ENCODE data around the gene NEDD8. TPM values are rescaled to one million over a fixed set of nuclear protein-coding genes. Genes with fewer than 3 reads are reported as not detected.

Gene NEDD8
- total RNA-seq, 2 donors from 2014 or later: 28.7 to 77.6 TPM

DNA sequence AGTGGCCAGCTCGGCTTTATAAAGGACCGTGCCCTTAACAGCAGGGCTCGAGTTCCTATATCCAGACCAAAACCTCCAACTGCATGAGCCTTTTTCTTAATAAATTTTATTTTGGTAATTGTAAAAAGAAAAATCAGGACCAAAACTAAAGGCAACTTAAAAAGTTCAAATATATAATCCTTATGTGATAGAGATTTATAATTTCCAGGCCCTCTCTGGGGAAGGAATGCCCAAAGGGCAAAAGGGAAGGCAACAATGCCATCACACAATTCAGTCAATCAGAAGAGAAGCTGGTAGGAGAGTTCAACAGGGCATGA lies 43.1 kb downstream of the NEDD8 start:
- H3K27ac ChIP-seq: peak overlapping the region in 3 of 4 donors; percentile 15 to 87 (median 79)
- TF ChIP-seq POLR2A (IDR thresholded peaks at IDR 0.05): no peak
- TF ChIP-seq, protein P1, sequence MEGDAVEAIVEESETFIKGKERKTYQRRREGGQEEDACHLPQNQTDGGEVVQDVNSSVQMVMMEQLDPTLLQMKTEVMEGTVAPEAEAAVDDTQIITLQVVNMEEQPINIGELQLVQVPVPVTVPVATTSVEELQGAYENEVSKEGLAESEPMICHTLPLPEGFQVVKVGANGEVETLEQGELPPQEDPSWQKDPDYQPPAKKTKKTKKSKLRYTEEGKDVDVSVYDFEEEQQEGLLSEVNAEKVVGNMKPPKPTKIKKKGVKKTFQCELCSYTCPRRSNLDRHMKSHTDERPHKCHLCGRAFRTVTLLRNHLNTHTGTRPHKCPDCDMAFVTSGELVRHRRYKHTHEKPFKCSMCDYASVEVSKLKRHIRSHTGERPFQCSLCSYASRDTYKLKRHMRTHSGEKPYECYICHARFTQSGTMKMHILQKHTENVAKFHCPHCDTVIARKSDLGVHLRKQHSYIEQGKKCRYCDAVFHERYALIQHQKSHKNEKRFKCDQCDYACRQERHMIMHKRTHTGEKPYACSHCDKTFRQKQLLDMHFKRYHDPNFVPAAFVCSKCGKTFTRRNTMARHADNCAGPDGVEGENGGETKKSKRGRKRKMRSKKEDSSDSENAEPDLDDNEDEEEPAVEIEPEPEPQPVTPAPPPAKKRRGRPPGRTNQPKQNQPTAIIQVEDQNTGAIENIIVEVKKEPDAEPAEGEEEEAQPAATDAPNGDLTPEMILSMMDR (IDR thresholded peaks at IDR 0.05): no peak
- peaks cover 0 to 10% of the 10 kb centered on the region in 2 donors for H3K36me3 ChIP-seq (replicated peaks in 1 of 2; ENCODE audit: insufficient read depth in 1 of 2, low read depth in 2 of 2)
- no peak overlapping the region for H3K4me3 ChIP-seq
- H3K9me3 ChIP-seq: no peaks in the 10 kb centered on the region
- H3K27me3 ChIP-seq: no peaks in the 10 kb centered on the region
- ATAC-seq: no peak
- intact Hi-C loops (cut with DNase I): no loop called here
- no peak for DNase-seq
- H3K4me1 ChIP-seq: peaks cover 41% of the 10 kb centered on the region
- 0% methylated on average over 3 of the region's 3 CpGs for WGBS, 2 donors

DNA sequence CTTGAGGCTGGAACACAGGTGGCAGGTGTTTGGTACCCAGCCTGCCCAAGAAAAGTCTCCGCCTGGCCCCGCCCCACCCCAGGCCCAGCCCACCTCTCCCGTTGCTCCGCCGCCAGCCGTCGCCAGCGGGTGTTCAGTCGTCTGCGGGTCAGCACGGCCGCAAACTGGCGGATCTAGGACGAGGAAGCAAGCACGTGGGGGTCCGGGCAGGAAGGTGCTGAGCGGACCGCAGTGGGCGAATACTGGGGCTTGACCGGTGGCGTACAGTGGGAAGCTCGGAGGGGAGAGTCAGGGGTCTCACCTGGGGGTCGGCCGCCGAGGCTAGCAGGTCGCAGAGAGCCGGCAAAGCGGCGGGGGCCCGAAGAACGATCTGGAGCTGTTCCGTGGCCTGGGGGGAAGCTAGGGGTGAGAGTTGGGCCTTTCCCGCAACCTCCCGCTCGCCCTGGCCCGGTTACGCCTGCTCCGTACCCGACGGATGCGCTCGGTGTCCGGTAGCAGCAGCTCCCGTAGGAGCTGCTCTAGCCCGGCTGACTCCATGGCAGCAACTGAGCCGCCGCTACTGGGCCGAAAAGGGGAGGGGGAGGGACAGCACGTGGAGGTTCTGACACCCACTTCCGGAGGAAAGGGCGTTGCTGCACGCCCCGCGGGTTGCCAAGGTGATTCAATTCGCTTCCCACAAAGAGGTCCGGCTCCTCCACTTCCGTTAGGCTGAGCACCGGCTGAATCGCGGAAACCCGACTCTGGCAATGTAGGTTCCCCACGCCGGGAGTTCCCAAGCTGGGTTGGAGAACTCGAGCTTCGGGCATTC lies 43.7 kb downstream of the NEDD8 start, which contains the start of gene IPO4:
Gene IPO4, minus strand, starts transcription at position 566 of the 808 bp plus-strand sequence. Its CDS starts 29 bp downstream, at position 537.
- Histone ChIP-seq H3K9me3 (no peaks in the 10 kb centered on the region), H3K4me1 (peaks cover 38% of the 10 kb centered on the region), H3K27ac (peak within 1 kb of the TSS; percentile 42 to 87 (median 68)), H3K36me3 (replicated peaks in 1 of 2; ENCODE audit: insufficient read depth in 1 of 2, low read depth in 2 of 2) (peaks cover 1 to 15% of the 10 kb centered on the region in 2 donors), H3K27me3 (no peaks in the 10 kb centered on the region), H3K4me3 (peak within 1 kb of the TSS; percentile 16 to 24)
- ATAC-seq (peak; percentile 98), DNase-seq (peak; percentile 96 to 98 (median 97))
- TF ChIP-seq, protein P1 (IDR thresholded peaks at IDR 0.05): peak in 1 of 7 experiments; percentile 8
- TF ChIP-seq POLR2A (IDR thresholded peaks at IDR 0.05): peak in 2 of 3 donors; percentile 84 to 85
- 0% methylated on average over 11 to 65 of the region's 65 CpGs for WGBS, 2 donors
- intact Hi-C loops (cut with DNase I): no loop called here

DNA sequence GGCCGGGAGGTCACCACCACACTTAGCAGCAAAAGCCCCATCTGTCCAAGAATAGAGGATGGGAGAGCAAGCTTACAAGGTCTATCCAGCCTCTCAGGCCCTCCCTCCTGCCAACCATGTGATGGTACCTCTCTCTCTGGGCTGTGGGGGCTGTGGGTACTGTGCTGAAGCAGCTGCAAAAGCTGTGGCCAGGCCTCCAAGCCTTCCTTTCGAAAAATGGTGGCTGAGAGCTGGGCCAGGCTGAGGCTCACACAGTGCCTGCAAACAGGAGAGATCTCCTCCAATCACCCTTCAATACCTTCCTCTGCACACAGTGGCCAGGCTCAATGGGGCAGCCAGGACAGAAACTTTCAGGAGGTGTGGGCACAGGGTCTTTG lies 44.6 kb downstream of the NEDD8 start:
- Histone ChIP-seq H3K4me3 (no peak overlapping the region), H3K27me3 (no peaks in the 10 kb centered on the region), H3K36me3 (replicated peaks in 1 of 2; ENCODE audit: insufficient read depth in 1 of 2, low read depth in 2 of 2) (peaks cover 9 to 24% of the 10 kb centered on the region in 2 donors), H3K9me3 (no peaks in the 10 kb centered on the region), H3K27ac (peak overlapping the region; percentile 42 to 87 (median 68)), H3K4me1 (peaks cover 30% of the 10 kb centered on the region)
- intact Hi-C loops (cut with DNase I): no loop called here
- 66 to 100% methylated on average over 1 to 2 of the region's 2 CpGs for WGBS, 2 donors
- ATAC-seq (no peak), DNase-seq (no peak)
- no peak for TF ChIP-seq POLR2A (IDR thresholded peaks at IDR 0.05)
- TF ChIP-seq, protein P1 (IDR thresholded peaks at IDR 0.05): no peak

DNA sequence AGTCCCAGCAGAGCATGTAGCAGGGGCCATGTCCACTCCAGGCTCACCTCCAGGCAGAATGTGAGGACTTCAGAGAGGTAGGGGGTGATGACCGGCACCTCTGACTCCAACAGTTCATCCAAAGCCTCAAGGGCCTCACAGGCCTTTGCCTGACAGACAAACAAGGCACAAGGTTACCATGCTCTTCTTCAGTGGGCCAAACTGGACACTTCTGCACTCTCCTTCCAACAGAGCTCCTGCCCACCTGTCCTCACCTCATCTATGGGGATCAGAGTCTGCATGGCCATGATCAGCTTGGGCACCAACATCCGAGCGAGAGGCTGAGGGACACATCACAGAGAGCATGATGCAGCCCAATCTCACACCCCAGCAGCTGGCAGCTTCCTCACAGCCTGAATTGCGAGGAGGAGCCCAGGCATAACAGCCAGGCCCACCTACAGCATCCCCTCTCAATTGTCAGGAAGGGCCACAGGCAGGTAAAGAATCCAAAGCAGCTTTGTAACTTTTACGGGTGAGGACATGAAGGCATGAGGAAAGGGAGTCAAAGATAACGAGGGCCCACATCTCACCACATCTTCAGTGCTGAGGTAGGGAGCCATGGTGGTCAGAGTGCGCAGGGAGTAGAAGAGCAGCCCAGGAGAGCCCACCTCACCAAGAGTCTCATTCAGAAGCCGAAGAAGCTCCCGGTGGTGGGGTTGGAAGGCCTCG lies 45.2 kb downstream of the NEDD8 start:
- TF ChIP-seq POLR2A (IDR thresholded peaks at IDR 0.05): no peak
- TF ChIP-seq, protein P1 (IDR thresholded peaks at IDR 0.05): no peak
- WGBS, 2 donors: 84 to 100% methylated on average over 2 to 10 of the region's 10 CpGs
- Histone ChIP-seq H3K27me3 (no peaks in the 10 kb centered on the region), H3K27ac (no peak overlapping the region), H3K9me3 (no peaks in the 10 kb centered on the region), H3K36me3 (replicated peaks in 1 of 2; ENCODE audit: insufficient read depth in 1 of 2, low read depth in 2 of 2) (peaks cover 9 to 26% of the 10 kb centered on the region in 2 donors), H3K4me3 (no peak overlapping the region), H3K4me1 (peaks cover 24% of the 10 kb centered on the region)
- no peak for ATAC-seq
- DNase-seq: no peak
- intact Hi-C loops (cut with DNase I): no loop called here
